Gastrocnemius medialis (tissue), 4 donors: Measurements from ENCODE around the gene PEDS1.

Experiments
- POLR2A ChIP-seq, 2 donors: fragments of 450-650 bp; IDR thresholded peaks; one replicate each; pipeline ENCODE4 v1.6.1; 2017; ENCODE audit warnings: antibody characterized with exemption in 2 of 2, mild to moderate bottlenecking in 2 of 2, moderate library complexity in 2 of 2
- TF ChIP-seq, protein P1 (sequence below), 5 experiments: fragments of 450-650 bp in 3 of 5; fragments of 200-600 bp in 2 of 5; sonication (generic) in 2 of 5; IDR thresholded peaks in 4 of 5; conservative IDR thresholded peaks in 1 of 5; 1 replicate in 4 of 5; 2 replicates in 1 of 5; pipeline ENCODE4 v1.5.1; 2016 to 2019; ENCODE audit warnings: antibody characterized with exemption in 5 of 5, mild to moderate bottlenecking in 3 of 5, moderate library complexity in 3 of 5

DNA sequence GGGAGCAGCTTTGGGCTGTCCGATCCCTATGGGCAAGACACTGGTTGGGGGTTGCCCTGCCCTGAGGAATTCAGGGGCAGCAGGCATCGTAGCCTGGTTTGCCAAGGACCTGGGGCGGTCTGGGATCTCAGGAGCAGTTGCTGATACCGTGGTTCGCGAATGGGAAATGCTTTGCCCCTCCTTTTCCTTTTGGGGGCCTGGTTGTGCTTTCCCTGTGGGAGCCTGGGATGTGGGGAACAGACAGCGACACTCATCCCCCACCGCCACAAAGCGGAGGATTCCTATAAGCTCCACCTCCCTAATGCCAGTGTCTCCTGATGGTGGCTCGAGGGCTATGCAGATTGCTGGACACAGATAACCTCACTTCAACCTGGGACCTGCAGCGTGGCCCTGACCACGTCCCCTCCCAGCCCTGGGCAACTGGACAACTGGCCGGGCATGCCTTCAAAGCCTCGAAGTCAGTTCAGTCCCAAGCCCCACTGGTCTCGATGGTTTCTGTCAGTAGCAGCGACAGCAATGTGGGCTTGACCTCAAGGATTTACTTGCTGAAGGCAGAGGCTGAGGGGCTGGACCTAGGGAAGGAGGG lies 40.4 kb upstream of the PEDS1 start:
- TF ChIP-seq, protein P1, sequence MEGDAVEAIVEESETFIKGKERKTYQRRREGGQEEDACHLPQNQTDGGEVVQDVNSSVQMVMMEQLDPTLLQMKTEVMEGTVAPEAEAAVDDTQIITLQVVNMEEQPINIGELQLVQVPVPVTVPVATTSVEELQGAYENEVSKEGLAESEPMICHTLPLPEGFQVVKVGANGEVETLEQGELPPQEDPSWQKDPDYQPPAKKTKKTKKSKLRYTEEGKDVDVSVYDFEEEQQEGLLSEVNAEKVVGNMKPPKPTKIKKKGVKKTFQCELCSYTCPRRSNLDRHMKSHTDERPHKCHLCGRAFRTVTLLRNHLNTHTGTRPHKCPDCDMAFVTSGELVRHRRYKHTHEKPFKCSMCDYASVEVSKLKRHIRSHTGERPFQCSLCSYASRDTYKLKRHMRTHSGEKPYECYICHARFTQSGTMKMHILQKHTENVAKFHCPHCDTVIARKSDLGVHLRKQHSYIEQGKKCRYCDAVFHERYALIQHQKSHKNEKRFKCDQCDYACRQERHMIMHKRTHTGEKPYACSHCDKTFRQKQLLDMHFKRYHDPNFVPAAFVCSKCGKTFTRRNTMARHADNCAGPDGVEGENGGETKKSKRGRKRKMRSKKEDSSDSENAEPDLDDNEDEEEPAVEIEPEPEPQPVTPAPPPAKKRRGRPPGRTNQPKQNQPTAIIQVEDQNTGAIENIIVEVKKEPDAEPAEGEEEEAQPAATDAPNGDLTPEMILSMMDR (IDR thresholded peaks at IDR 0.05 in 4 of 5, conservative IDR thresholded peaks at IDR 0.05 in 1 of 5) = no peak
- TF ChIP-seq POLR2A (IDR thresholded peaks at IDR 0.05) = peak; percentile 61 to 81
